Measurements from ENCODE around the gene NEU4.

NEU4 gene

DNA sequence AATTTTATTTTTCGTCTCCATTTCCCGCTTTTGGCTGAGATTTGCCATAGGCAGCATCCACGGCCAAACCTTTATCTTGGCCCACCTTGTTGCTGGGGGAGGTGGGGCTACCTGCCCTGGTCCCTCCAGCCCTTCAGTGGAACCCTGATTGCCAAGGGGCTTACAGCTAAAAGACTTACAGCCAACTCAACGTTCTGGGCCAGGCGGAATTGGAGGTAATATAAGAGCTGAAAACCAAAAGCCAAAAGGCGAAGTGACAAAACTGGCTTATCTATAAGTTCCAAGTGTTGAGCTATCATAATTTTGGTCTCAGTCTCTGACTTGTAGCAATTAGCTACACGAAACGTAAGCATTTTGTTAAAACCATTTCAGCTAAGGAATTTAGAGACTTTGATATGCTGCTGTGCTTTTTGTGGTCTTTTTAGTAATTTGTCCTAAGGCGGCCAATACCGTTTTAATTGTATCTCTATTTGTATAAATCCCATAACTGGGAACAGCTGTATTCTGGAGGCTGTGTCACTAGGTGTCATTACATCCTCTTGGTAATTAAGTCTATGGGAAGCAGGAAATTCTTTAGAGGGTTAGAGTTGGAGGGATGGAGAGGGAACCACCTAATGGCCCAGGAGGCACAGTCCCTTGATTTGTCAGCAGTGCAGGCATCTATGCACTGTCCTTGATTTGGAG lies 25.7 kb downstream of the NEU4 start:
- TF ChIP-seq, protein P1, sequence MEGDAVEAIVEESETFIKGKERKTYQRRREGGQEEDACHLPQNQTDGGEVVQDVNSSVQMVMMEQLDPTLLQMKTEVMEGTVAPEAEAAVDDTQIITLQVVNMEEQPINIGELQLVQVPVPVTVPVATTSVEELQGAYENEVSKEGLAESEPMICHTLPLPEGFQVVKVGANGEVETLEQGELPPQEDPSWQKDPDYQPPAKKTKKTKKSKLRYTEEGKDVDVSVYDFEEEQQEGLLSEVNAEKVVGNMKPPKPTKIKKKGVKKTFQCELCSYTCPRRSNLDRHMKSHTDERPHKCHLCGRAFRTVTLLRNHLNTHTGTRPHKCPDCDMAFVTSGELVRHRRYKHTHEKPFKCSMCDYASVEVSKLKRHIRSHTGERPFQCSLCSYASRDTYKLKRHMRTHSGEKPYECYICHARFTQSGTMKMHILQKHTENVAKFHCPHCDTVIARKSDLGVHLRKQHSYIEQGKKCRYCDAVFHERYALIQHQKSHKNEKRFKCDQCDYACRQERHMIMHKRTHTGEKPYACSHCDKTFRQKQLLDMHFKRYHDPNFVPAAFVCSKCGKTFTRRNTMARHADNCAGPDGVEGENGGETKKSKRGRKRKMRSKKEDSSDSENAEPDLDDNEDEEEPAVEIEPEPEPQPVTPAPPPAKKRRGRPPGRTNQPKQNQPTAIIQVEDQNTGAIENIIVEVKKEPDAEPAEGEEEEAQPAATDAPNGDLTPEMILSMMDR (conservative IDR thresholded peaks at IDR 0.05; ENCODE audit: low read depth, low read length) = no peak
- DNase-seq (ENCODE audit: low read depth) = no peak
- H3K4me3 ChIP-seq (ENCODE audit: low read length) = no peak overlapping the region

DNA sequence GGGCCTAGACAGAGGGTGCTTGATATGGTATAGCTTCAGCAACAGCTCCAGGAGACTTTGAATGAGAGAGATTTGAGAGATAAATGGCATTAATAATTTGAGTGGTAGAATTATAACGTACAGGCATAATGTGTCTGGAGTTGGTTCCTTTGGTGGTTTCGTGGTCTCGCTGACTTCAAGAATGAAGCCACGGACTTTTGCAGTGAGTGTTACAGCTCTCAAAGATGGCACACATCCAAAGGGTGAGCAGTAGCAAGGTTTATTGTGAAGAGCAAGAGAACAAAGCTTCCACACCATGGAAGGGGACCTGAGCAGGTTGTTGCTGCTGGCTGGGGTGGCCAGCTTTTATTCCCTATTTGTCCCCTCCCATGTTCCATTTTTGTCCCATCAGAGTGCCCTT lies 26.6 kb downstream of the NEU4 start:
- TF ChIP-seq, protein P1 (conservative IDR thresholded peaks at IDR 0.05; ENCODE audit: low read depth, low read length) = no peak
- no peak for DNase-seq (ENCODE audit: low read depth)
- H3K4me3 ChIP-seq (ENCODE audit: low read length) = no peak overlapping the region

DNA sequence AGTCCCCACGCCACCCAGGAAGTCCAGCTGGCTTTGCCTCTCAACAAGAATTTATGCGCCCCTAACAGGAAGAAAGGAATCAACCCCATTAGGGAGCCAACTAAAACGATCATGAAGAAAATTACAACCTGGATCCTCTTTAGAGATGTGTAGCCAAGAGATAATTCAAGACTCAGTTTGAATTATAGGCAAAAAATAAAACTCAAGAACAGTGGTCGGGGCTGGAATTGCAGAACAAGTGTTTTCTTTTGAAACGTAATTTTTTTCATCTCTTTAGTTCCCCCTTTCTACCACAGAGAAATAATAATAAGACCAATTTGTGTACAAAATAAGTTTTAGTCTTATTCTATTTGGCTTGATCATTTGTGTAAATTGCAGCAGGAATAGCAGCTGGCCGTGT lies 27.3 kb downstream of the NEU4 start:
- TF ChIP-seq, protein P1 (conservative IDR thresholded peaks at IDR 0.05; ENCODE audit: low read depth, low read length) = no peak
- H3K4me3 ChIP-seq (ENCODE audit: low read length) = no peak overlapping the region
- no peak for DNase-seq (ENCODE audit: low read depth)

DNA sequence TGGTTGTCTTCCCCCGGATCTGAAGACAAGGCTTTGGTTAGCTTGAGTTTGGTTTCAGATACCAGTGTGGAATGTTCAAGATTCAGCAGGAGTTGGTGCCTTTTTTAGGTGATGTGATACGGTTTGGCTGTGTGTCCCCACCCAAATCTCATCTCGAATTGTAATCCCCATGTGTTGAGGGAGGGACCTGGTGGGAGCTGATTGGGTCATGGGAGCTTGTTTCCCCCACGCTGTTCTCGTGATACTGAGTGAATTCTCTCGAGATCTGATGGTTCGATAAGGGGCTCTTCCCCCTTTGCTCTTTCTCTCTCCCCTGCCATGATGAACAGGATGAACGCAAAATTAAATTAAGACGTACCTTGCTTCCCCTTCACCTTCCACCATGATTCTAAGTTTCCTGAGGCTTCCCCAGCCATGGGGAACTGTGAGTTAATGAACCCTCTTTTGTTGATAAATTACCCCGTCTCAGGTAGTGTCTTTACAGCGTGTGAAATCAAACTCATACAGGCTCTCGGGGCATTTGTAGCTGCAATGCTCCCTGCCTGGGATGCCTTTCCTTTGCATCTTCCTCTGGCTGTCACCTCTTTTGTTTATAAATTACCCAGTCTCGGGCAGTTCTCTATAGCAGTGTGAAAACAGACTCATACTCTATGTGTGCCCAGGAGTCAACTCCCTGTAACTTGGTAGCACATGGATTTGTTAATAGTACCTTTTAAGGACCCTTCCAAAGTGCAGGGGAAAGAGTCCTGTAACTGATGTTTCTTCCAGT lies 28.4 kb downstream of the NEU4 start:
- no peak overlapping the region for H3K4me3 ChIP-seq (ENCODE audit: low read length)
- TF ChIP-seq, protein P1 (conservative IDR thresholded peaks at IDR 0.05; ENCODE audit: low read depth, low read length) = no peak
- no peak for DNase-seq (ENCODE audit: low read depth)

DNA sequence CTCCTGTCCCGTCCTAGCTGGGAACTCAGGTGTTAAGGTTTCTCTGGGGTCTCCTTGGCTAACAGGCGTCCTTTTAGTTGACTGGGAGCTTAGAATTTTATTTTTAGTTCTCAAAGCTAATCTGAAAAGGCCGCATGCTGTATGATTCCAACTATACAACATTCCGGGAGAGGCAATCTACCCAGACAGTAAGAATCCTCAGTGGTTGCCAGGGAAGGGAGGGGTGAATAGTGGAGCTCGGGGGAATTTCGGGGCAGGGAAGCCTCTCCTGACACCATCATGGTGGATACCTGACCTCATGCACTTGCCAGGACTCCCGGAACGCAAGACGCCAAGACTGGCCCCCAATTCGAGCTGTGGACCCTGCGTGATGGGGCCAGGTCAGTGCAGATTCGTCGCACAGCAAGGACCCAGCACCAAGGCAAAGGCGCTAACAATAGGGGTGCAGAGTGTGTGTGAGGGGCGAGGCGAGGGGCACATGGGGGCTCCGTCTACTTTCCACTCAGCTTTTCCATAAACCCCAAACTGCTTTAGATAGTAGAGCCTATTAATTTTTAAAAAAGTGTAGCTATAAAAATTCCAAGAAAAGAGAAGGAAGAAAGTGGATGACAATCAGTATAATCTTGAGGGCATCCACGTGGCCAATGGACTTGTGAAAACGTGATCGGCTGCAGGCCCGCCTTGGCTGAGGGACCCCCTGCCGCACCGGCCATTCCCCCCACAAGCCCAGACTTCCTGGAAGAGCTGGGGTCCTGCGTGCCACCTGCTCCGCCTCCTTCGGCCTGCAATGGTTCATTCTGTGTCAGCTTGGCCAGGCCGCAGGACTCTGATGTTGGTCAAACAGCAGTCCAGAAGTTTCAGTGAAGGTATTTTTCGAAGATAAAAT lies 32.4 kb downstream of the NEU4 start:
- TF ChIP-seq, protein P1 (conservative IDR thresholded peaks at IDR 0.05; ENCODE audit: low read depth, low read length) = no peak
- no peak for DNase-seq (ENCODE audit: low read depth)
- H3K4me3 ChIP-seq (ENCODE audit: low read length) = no peak overlapping the region

DNA sequence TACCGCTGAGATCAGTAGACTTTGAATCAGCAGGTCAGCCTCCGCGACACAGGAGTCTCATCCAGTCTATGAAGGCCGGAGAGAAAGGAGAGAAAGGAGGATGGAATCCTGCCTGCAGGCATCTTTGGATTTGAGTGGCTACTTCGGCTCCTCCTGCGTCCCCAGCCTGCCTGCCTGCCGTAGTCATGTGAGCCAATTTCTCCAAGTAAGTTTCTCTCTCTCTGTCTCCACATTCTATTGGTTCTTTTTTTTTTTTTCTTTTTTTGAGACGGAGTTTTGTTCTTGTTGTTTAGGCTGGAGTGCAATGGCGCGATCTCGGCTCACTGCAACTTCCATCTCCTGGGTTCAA lies 33.0 kb downstream of the NEU4 start:
- H3K4me3 ChIP-seq (ENCODE audit: low read length) = no peak overlapping the region
- TF ChIP-seq, protein P1 (conservative IDR thresholded peaks at IDR 0.05; ENCODE audit: low read depth, low read length) = no peak
- DNase-seq (ENCODE audit: low read depth) = no peak
